ENCODE data around the gene INA. TPM values are rescaled to one million over a fixed set of nuclear protein-coding genes. Genes with fewer than 3 reads are reported as not detected.

The INA gene
- total RNA-seq, 1 experiment from 2014 or later, result 14.0 TPM

GRCh38 chr10:103231047-103231551 is 45.8 kb upstream of the INA start:
- Histone ChIP-seq H3K79me2 (ENCODE audit: insufficient read depth, low read length) (no peaks in the 10 kb centered on the region), H4K5ac (ENCODE audit: insufficient read length, low read depth, low read length) (peak overlapping the region; percentile 47), H2BK20ac (ENCODE audit: low read depth, low read length, poor library complexity, severe bottlenecking) (peak overlapping the region; percentile 84), H3K27ac (ENCODE audit: insufficient read length, low read depth, low read length) (peak overlapping the region; percentile 95), H4K8ac (replicated peaks; ENCODE audit: insufficient read length, low read depth, low read length) (no peak overlapping the region), H3K56ac (ENCODE audit: insufficient read length, low read depth, low read length) (no peak overlapping the region), H3K4ac (ENCODE audit: low read depth, low read length) (no peak overlapping the region; the same call in 1 of the 2 replicates), H3K9ac (ENCODE audit: extremely low read depth, insufficient read length, low read length) (no peak overlapping the region), H3T11ph (ENCODE audit: low read length) (no peak overlapping the region), H3K4me1 (ENCODE audit: insufficient read depth, low read length) (peaks cover 9% of the 10 kb centered on the region; the same call in 1 of the 2 replicates), H2BK12ac (ENCODE audit: insufficient read length, low read depth, low read length) (peak overlapping the region; percentile 41), H3K27me3 (ENCODE audit: insufficient read depth, low read length) (no peaks in the 10 kb centered on the region), H2AK5ac (ENCODE audit: insufficient read length, low read length) (no peak overlapping the region), H2AFZ (ENCODE audit: low read length) (no peak overlapping the region), H3K4me2 (ENCODE audit: insufficient read depth, insufficient read length, low read length) (no peak overlapping the region), H2BK15ac (ENCODE audit: low read depth, low read length) (no peak overlapping the region), H3K23ac (ENCODE audit: insufficient read length, low read depth, low read length) (no peak overlapping the region), H2BK120ac (ENCODE audit: low read depth, low read length, poor library complexity, severe bottlenecking) (no peak overlapping the region), H3K23me2 (ENCODE audit: insufficient read length, low read depth, low read length, poor library complexity, severe bottlenecking) (no peaks in the 10 kb centered on the region), H2BK5ac (ENCODE audit: insufficient read length, low read length) (no peak overlapping the region), H4K91ac (ENCODE audit: insufficient read length, low read depth, low read length) (peak overlapping the region; percentile 83), H4K20me1 (ENCODE audit: control insufficient read depth, insufficient read depth, insufficient read length) (no peaks in the 10 kb centered on the region), H3K9me3 (ENCODE audit: control insufficient read depth, low read depth, low read length) (no peaks in the 10 kb centered on the region), H3K14ac (ENCODE audit: insufficient read depth, low read length) (no peak overlapping the region), H3K79me1 (ENCODE audit: insufficient read depth, low read depth, low read length, poor library complexity, severe bottlenecking) (no peaks in the 10 kb centered on the region), H3K18ac (ENCODE audit: insufficient read length, low read depth, low read length) (no peak overlapping the region)
- Mint-ChIP-seq H3K27me3 (ENCODE audit: low read depth) (no peaks in the 10 kb centered on the region), H3K36me3 (ENCODE audit: insufficient read depth in 1 of 3, low read depth in 3 of 3) (peaks cover 0 to 3% (median 0%) of the 10 kb centered on the region in 3 experiments; a peak in 1 of 7 replicates), H3K27ac (peak overlapping the region; percentile 19 to 89 (median 66)), H3K4me3 (no peak overlapping the region; a peak in 2 of 5 replicates), H3K9me3 (no peaks in the 10 kb centered on the region; a peak in 1 of 5 replicates), H3K4me1 (peaks cover 23 to 24% of the 10 kb centered on the region in 2 experiments)
- no peak for TF ChIP-seq CTCF (conservative IDR thresholded peaks at IDR 0.05)
- DNase-seq, result peak; percentile 75
- WGBS (ENCODE audit: extremely low coverage, insufficient read length, low lambda C conversion rate), result no CpG with 5 or more reads among the region's 4 CpGs
